K562 (cell line): ENCODE results near the gene ADCY1. TPM values are rescaled to one million over a fixed set of nuclear protein-coding genes. Genes with fewer than 3 reads are reported as not detected.
A peak's percentile ranks its signal among the peaks of the same experiment; 100 is the strongest.

ENCODE experiments used
- ATAC-seq: fragments of 200-7000 bp; cut with Tn5 transposase; 3 replicates; pipeline ENCODE4 v1.9.1; 2020; ENCODE audit warnings: moderate library complexity
- BruUV-seq: library from RNA; stranded (reverse); fragments of 400-500 nt; replicated peaks from 2 replicates; lab custom pipeline; 2021; lab: Mats Ljungman, UMichigan
- CTCF ChIA-PET: fragments of 300-600 bp; formaldehyde crosslinking; extraction: SDS; loops from one replicate; lab custom pipeline; 2021; ENCODE audit warnings: low intra/inter-chr PET ratio; lab: Yijun Ruan, JAX
- POLR2A ChIA-PET: fragments of 300-600, 350-650 bp; sonication (Branson Sonifier 250); formaldehyde crosslinking; extraction: SDS; loops from one replicate; lab custom pipeline; 2021; ENCODE audit warnings: antibody characterized with exemption, inconsistent platforms; lab: Yijun Ruan, JAX
- DNase-seq, 4 experiments: peaks; one replicate each; pipeline versions ENCODE4 v3.0.0 to v3.0.0-alpha.2; 2011 to 2018; ENCODE audit warnings: low spot score in 3 of 4, mixed read lengths in 3 of 4; ENCODE audit errors: extremely low read depth in 1 of 4
- FAIRE-seq: peaks from 2 replicates; lab custom pipeline; 2011; peaks lifted over from hg19 to GRCh38; lab: Jason Lieb, UNC
- H2AFZ ChIP-seq: 2 replicates; pipeline ENCODE4 v1.6.0; 2011; ENCODE audit warnings: low read depth, low read length, control low read depth, inconsistent platforms
- H3K27ac ChIP-seq: fragments of 200-600 bp; 3 replicates; pipeline ENCODE4 v1.8.0; 2011; ENCODE audit warnings: low read depth, mild to moderate bottlenecking, control low read depth, inconsistent platforms, low read length, moderate library complexity, mixed read lengths; ENCODE audit errors: extremely low read depth
- H3K27me3 ChIP-seq, 2 experiments: fragments of 300-600 bp in 1 of 2; 2 replicates in 1 of 2; 3 replicates in 1 of 2; pipeline versions ENCODE4 v1.6.0 to v1.8.0; 2011; ENCODE audit warnings: inconsistent platforms in 2 of 2, low read length in 2 of 2, mild to moderate bottlenecking in 1 of 2, mixed read lengths in 1 of 2, moderate library complexity in 1 of 2; ENCODE audit not compliant: control insufficient read depth in 2 of 2, insufficient read depth in 2 of 2
- H3K36me3 ChIP-seq: fragments of 300-600 bp; 3 replicates; pipeline ENCODE4 v1.8.0; 2011; ENCODE audit warnings: mild to moderate bottlenecking, low read length, inconsistent platforms; ENCODE audit not compliant: control insufficient read depth, insufficient read depth
- H3K4me1 ChIP-seq, 2 experiments: fragments of 200-600 bp in 1 of 2; replicated peaks in 1 of 2; 2 replicates in 1 of 2; 3 replicates in 1 of 2; pipeline versions ENCODE4 v1.5.1 to v1.8.0; 2011; ENCODE audit warnings: inconsistent platforms in 2 of 2, low read length in 2 of 2, mild to moderate bottlenecking in 1 of 2, mixed read lengths in 1 of 2, moderate library complexity in 1 of 2; ENCODE audit not compliant: control insufficient read depth in 2 of 2, insufficient read depth in 2 of 2
- H3K4me2 ChIP-seq: 2 replicates; pipeline ENCODE4 v1.6.1; 2011; ENCODE audit warnings: low read length, control low read depth, inconsistent platforms, mixed read lengths; ENCODE audit not compliant: insufficient read depth
- H3K4me3 ChIP-seq: fragments of 200-600 bp; sonication (generic), shearing (Covaris generic); 2 replicates; pipeline ENCODE4 v1.5.1; 2016; ENCODE audit warnings: control low read depth, inconsistent platforms
- H3K79me2 ChIP-seq: fragments of 200-600 bp; 3 replicates; pipeline ENCODE4 v1.8.0; 2011; ENCODE audit warnings: low read length, inconsistent platforms; ENCODE audit not compliant: control insufficient read depth, insufficient read depth
- H3K9ac ChIP-seq, 2 experiments: 2 replicates each; pipeline versions ENCODE4 v1.6.0 to v1.6.1; 2011; ENCODE audit warnings: low read depth in 2 of 2, low read length in 2 of 2, control low read depth in 1 of 2, inconsistent platforms in 1 of 2, mild to moderate bottlenecking in 1 of 2, mixed read lengths in 1 of 2; ENCODE audit not compliant: insufficient read depth in 1 of 2
- H3K9me1 ChIP-seq: one replicate; pipeline ENCODE4 v1.6.0; 2011; ENCODE audit warnings: inconsistent platforms, mild to moderate bottlenecking, low read length, moderate library complexity; ENCODE audit not compliant: control insufficient read depth, insufficient read depth
- H3K9me3 ChIP-seq: replicated peaks from 2 replicates; pipeline ENCODE4 v1.5.1; 2011; ENCODE audit warnings: low read depth, low read length, inconsistent platforms; ENCODE audit not compliant: control insufficient read depth, insufficient read depth
- H4K20me1 ChIP-seq: replicated peaks from 2 replicates; pipeline ENCODE4 v1.6.1; 2011; ENCODE audit warnings: low read length, inconsistent platforms, mixed read lengths; ENCODE audit not compliant: control insufficient read depth, insufficient read depth
- CHD2 ChIP-seq: IDR thresholded peaks from 2 replicates; pipeline ENCODE4 v1.6.1; 2011; ENCODE audit warnings: low read depth, low read length
- FOXA3 ChIP-seq, 2 experiments: fragments of 450-650 bp in 1 of 2; sonication (generic) in 1 of 2; formaldehyde crosslinking; IDR thresholded peaks in 1 of 2; conservative IDR thresholded peaks in 1 of 2; 2 replicates each; pipeline versions ENCODE4 v1.4.0 to v1.8.0; 2020 to 2022; ENCODE audit warnings: mild to moderate bottlenecking in 2 of 2, missing genetic modification reagents in 1 of 2
- RBM14 ChIP-seq: fragments of 200-400 bp; formaldehyde crosslinking; IDR thresholded peaks from 2 replicates; pipeline ENCODE4 v1.6.1; 2018; ENCODE audit warnings: low read depth, mild to moderate bottlenecking, low read length, moderate library complexity, borderline replicate concordance; ENCODE audit not compliant: insufficient read depth
- RBM25 ChIP-seq: fragments of 200-400 bp; formaldehyde crosslinking; IDR thresholded peaks from 2 replicates; pipeline ENCODE4 v1.6.1; 2018; ENCODE audit warnings: low read length, low read depth, moderate library complexity; ENCODE audit not compliant: severe bottlenecking
- WGBS: fragments of 100-300 bp; shearing (Covaris generic); methylation state at CpG from one replicate; pipeline ENCODE4 v1.1.6; 2016; ENCODE audit warnings: low coverage, mixed read lengths; ENCODE audit not compliant: insufficient coverage; ENCODE audit errors: missing lambda C conversion rate; 5-methylcytosine and 5-hydroxymethylcytosine counted together
- in situ Hi-C: fragments of 300-500 bp; cut with MboI; formaldehyde crosslinking; loops from 4 replicates; pipeline ENCODE4 v1.15.0; 2018; ENCODE audit warnings: inconsistent platforms, mixed read lengths
- intact Hi-C: fragments of 100-400 bp; cut with micrococcal nuclease; formaldehyde crosslinking; loops from 2 replicates; pipeline ENCODE4 v1.14.2; 2022
- polyA plus RNA-seq, 8 experiments: library from polyadenylated mRNA; depleted of rRNA in 4 of 8; stranded (reverse) in 5 of 8; unstranded in 3 of 8; fragments of >200 nt; fragmentation: Nextera tagmentation in 2 of 8; fragmentation: Illumina TruSeq in 1 of 8; extraction: Ambion mirVana in 2 of 8; extraction: Trizol in 1 of 8; gene quantifications; 2 replicates each; pipeline versions ENCODE4 v1.2.1 to v1.2.3, GENCODE V29; 2011 to 2014; ENCODE audit warnings: inconsistent platforms in 1 of 8, missing spikeins in 1 of 8
- total RNA-seq, 7 experiments: library from RNA; depleted of rRNA in 6 of 7; stranded (reverse); fragments of >200 nt in 6 of 7; fragmentation: Illumina TruSeq in 2 of 7; extraction: Trizol in 2 of 7; gene quantifications; 2 replicates each; pipeline versions ENCODE4 v1.2.1 to v1.2.3, GENCODE V29; 2011 to 2021; ENCODE audit warnings: low replicate concordance in 1 of 7
- TF ChIP-seq, protein P1 (sequence below), 2 experiments: fragments of 450-650 bp in 1 of 2; sonication (generic) in 1 of 2; formaldehyde crosslinking in 1 of 2; IDR thresholded peaks in 1 of 2; conservative IDR thresholded peaks in 1 of 2; 2 replicates each; pipeline versions ENCODE4 v1.6.1 to v1.8.1; 2016 to 2023; ENCODE audit warnings: mild to moderate bottlenecking in 2 of 2, moderate library complexity in 2 of 2, inconsistent platforms in 1 of 2, missing genetic modification reagents in 1 of 2

The ADCY1 gene
- total and polyA plus RNA-seq, 9 of the 15 experiments (the other 6 are each of a cell fraction or from before 2014, with no cell fraction given): under 0.01 to 0.18 (median 0.10) TPM; not detected in 4

DNA sequence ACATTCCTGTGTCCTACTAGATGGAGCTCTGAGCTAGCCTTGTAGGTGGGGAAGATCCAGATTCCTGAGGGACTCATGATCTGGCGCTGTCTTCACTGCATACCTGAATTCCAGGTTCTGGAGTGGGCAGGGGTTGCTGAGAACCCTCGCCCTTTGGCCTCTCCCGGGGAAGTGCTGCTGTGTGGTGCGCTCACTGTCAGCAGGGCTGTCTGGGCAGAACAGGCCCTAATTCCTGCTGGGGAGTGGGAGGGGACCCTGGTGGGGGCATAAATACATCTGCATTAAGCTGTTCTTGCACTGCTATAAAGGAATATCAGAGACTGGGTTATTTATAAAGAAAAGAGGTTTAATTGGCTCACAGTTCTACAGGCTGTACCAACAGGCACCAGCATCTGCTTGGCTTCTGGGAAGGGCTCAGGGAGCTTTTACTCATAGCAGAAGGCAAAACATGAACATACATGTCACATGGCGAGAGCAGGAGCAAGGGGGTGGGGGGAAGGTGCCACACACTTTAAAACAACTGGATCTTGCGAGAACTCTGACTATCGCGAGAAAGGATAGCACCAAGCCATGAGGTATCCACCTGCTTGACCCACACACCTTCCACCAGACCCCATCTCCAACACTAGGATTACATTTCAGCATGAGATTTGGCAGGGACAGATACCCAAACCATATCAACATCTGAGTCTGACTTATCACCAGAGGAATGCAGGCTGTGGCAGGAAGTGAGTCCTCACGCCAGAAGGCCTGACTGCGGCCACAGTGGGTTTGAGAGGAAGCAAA lies 115.0 kb downstream of the ADCY1 start:
- H3K9me1 ChIP-seq: no peaks in the 10 kb centered on the region
- H3K4me1 ChIP-seq: no peaks in the 10 kb centered on the region
- no peak overlapping the region for H3K4me2 ChIP-seq
- ATAC-seq: no peak
- FAIRE-seq: no peak
- intact Hi-C loops: no loop called here
- no peaks in the 10 kb centered on the region for H3K36me3 ChIP-seq
- H3K27ac ChIP-seq: no peak overlapping the region
- no peak overlapping the region for H3K4me3 ChIP-seq
- H3K9me3 ChIP-seq: no peaks in the 10 kb centered on the region
- no peak overlapping the region for H2AFZ ChIP-seq
- ChIA-PET POLR2A (no interaction called here), CTCF (no interaction called here)
- TF ChIP-seq RBM14: no peak
- TF ChIP-seq, protein P1, sequence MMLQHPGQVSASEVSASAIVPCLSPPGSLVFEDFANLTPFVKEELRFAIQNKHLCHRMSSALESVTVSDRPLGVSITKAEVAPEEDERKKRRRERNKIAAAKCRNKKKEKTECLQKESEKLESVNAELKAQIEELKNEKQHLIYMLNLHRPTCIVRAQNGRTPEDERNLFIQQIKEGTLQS (IDR thresholded peaks at IDR 0.05): no peak
- TF ChIP-seq, protein P1 (CRISPR knock-in tag; conservative IDR thresholded peaks at IDR 0.05): no peak
- TF ChIP-seq RBM25: peak; percentile 34
- peak; percentile 87 for TF ChIP-seq CHD2
- TF ChIP-seq FOXA3 (CRISPR knock-in tag; conservative IDR thresholded peaks at IDR 0.05 in 1 of 2, IDR thresholded peaks at IDR 0.05 in 1 of 2): no peak
- peaks cover 9 to 37% of the 10 kb centered on the region in 2 experiments; a peak in 3 of 5 replicates for H3K27me3 ChIP-seq
- H3K79me2 ChIP-seq: no peaks in the 10 kb centered on the region
- no peak overlapping the region; a peak in 1 of 4 replicates for H3K9ac ChIP-seq
- under 1% methylated on average over 9 of the region's 10 CpGs for WGBS
- DNase-seq: no peak
- BruUV-seq: no TSS peak
- H4K20me1 ChIP-seq: no peaks in the 10 kb centered on the region; the same call in 1 of the 2 replicates
- in situ Hi-C loops: no loop called here
